Prostate gland (tissue), 2 donors: Measurements from ENCODE around the gene CHMP6.
A peak's percentile ranks its signal among the peaks of the same experiment; 100 is the strongest.

ENCODE experiments used
- CTCF ChIP-seq, 4 experiments: fragments of 200-600 bp in 2 of 4; fragments of 450-650 bp in 2 of 4; sonication (generic) in 2 of 4; IDR thresholded peaks; 1 replicate in 3 of 4; 2 replicates in 1 of 4; pipeline ENCODE4 v1.5.1; 2016 to 2019; ENCODE audit warnings: antibody characterized with exemption in 4 of 4, mild to moderate bottlenecking in 2 of 4, moderate library complexity in 2 of 4
- POLR2A ChIP-seq: fragments of 450-650 bp; IDR thresholded peaks from one replicate; pipeline ENCODE4 v1.6.1; 2016; ENCODE audit warnings: antibody characterized with exemption, mild to moderate bottlenecking

- TF ChIP-seq CTCF (IDR thresholded peaks at IDR 0.05) (peak in 1 of 4 experiments; percentile 9), POLR2A (no peak)
Measured at GRCh38 chr17:80961541-80962330, 29.9 kb upstream of the CHMP6 start.
